ENCODE results near the gene TUT4.

Gene TUT4

GRCh38 chr1:52549267-52549666 lies 3.6 kb downstream of the TUT4 start:
- no peak overlapping the region; the same call in 1 of the 2 replicates for H3K4me2 ChIP-seq (ENCODE audit: low read length)

GRCh38 chr1:52546852-52547251 lies 6.0 kb downstream of the TUT4 start:
- Histone ChIP-seq H3K9me2 (ENCODE audit: low read depth, low read length) (no peaks in the 10 kb centered on the region), H3K9ac (ENCODE audit: low read length) (no peak overlapping the region), H3K27me3 (ENCODE audit: insufficient read depth, low read length) (no peaks in the 10 kb centered on the region), H4K20me1 (ENCODE audit: insufficient read depth, low read length) (no peaks in the 10 kb centered on the region), H3K4me3 (ENCODE audit: low read depth, low read length, poor library complexity, severe bottlenecking) (no peak overlapping the region), H2AFZ (ENCODE audit: low read length) (no peak overlapping the region), H3K4me1 (ENCODE audit: insufficient read depth, low read length, severe bottlenecking) (peaks cover 26% of the 10 kb centered on the region), H3K9me3 (ENCODE audit: low read length) (peaks cover 26% of the 10 kb centered on the region), H3K36me3 (ENCODE audit: insufficient read depth, low read length) (peaks cover 26% of the 10 kb centered on the region), H3K4me2 (ENCODE audit: low read length) (no peak overlapping the region), H3K27ac (ENCODE audit: low read depth, low read length, poor library complexity, severe bottlenecking) (no peak overlapping the region), H3K79me2 (ENCODE audit: insufficient read depth, low read length) (peaks cover 96% of the 10 kb centered on the region), H3F3A (ENCODE audit: insufficient read depth, low read length) (no peaks in the 10 kb centered on the region)
- no peak for TF ChIP-seq EZH2 (IDR thresholded peaks at IDR 0.05; ENCODE audit: borderline replicate concordance, low read length)
- TF ChIP-seq, protein P1, sequence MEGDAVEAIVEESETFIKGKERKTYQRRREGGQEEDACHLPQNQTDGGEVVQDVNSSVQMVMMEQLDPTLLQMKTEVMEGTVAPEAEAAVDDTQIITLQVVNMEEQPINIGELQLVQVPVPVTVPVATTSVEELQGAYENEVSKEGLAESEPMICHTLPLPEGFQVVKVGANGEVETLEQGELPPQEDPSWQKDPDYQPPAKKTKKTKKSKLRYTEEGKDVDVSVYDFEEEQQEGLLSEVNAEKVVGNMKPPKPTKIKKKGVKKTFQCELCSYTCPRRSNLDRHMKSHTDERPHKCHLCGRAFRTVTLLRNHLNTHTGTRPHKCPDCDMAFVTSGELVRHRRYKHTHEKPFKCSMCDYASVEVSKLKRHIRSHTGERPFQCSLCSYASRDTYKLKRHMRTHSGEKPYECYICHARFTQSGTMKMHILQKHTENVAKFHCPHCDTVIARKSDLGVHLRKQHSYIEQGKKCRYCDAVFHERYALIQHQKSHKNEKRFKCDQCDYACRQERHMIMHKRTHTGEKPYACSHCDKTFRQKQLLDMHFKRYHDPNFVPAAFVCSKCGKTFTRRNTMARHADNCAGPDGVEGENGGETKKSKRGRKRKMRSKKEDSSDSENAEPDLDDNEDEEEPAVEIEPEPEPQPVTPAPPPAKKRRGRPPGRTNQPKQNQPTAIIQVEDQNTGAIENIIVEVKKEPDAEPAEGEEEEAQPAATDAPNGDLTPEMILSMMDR (IDR thresholded peaks at IDR 0.05; ENCODE audit: low read length) = no peak

More at GRCh38 chr1:52549267-52549666, 3.6 kb downstream of the TUT4 start:
- peaks cover 78% of the 10 kb centered on the region for H3K79me2 ChIP-seq (ENCODE audit: insufficient read depth, low read length)
- no peaks in the 10 kb centered on the region for H4K20me1 ChIP-seq (ENCODE audit: insufficient read depth, low read length)
- no peak for TF ChIP-seq EZH2 (IDR thresholded peaks at IDR 0.05; ENCODE audit: borderline replicate concordance, low read length)
- TF ChIP-seq, protein P1 (IDR thresholded peaks at IDR 0.05; ENCODE audit: low read length) = no peak
- H3K36me3 ChIP-seq (ENCODE audit: insufficient read depth, low read length) = peaks cover 21% of the 10 kb centered on the region
- H3K9ac ChIP-seq (ENCODE audit: low read length) = no peak overlapping the region
- H3K4me1 ChIP-seq (ENCODE audit: insufficient read depth, low read length, severe bottlenecking) = peaks cover 34% of the 10 kb centered on the region
- no peak overlapping the region for H3K27ac ChIP-seq (ENCODE audit: low read depth, low read length, poor library complexity, severe bottlenecking)
- H2AFZ ChIP-seq (ENCODE audit: low read length) = no peak overlapping the region
- no peaks in the 10 kb centered on the region for H3K9me2 ChIP-seq (ENCODE audit: low read depth, low read length)
- peaks cover 21% of the 10 kb centered on the region; the same call in 1 of the 2 replicates for H3K9me3 ChIP-seq (ENCODE audit: low read length)
- no peak overlapping the region for H3K4me3 ChIP-seq (ENCODE audit: low read depth, low read length, poor library complexity, severe bottlenecking)
- no peaks in the 10 kb centered on the region for H3K27me3 ChIP-seq (ENCODE audit: insufficient read depth, low read length)
- 0 out of 2 replicates have a peak, but pooled peaks cover 3% of the 10 kb centered on the region for H3F3A ChIP-seq (ENCODE audit: insufficient read depth, low read length)

DNA sequence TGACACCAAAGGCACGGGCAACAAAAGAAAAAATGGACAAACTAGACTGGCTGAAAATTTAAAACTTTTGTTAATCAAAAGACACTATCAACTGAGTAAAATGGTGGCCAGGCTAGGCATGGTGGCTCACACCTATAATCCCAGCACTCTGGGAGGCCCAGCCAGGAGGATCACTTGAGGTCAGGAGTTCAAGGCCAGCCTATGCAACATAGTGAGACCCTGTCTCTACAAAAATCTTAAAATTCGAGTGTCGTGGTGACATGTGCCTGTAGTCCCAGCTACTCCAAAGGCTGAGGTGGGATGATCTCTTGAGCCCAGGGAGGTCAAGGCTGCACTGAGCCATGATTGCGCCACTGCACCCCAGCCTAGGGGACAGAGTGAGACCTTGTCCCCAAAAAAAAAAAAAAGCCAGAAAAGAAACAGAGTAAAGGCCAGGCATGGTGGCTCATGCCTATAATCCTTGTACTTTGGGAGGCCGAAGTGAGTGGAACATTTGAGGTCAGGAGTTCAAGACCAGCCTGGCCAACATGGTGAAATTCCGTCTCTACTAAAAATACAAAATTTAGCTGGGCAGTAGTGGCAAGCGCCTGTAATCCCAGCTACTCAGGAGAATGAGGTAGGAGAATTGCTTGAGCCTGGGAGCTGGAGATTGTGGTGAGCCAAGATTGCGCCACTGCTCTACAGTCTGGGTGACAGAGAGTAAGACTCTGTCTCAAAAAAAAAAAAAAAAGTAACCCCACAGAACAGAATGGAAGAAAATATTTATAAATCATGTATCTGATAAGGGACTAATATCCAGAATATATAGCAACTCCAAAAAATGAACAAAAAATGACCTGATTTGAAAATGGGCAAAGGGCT lies 8.0 kb downstream of the TUT4 start:
- Histone ChIP-seq H3F3A (ENCODE audit: insufficient read depth, low read length) (no peaks in the 10 kb centered on the region), H3K9me2 (ENCODE audit: low read depth, low read length) (no peaks in the 10 kb centered on the region), H3K4me3 (ENCODE audit: low read depth, low read length, poor library complexity, severe bottlenecking) (no peak overlapping the region), H3K4me2 (ENCODE audit: low read length) (no peak overlapping the region), H3K36me3 (ENCODE audit: insufficient read depth, low read length) (peaks cover 27% of the 10 kb centered on the region), H3K27me3 (ENCODE audit: insufficient read depth, low read length) (no peaks in the 10 kb centered on the region), H3K9me3 (ENCODE audit: low read length) (peaks cover 29% of the 10 kb centered on the region), H2AFZ (ENCODE audit: low read length) (no peak overlapping the region), H3K9ac (ENCODE audit: low read length) (no peak overlapping the region), H3K27ac (ENCODE audit: low read depth, low read length, poor library complexity, severe bottlenecking) (no peak overlapping the region), H4K20me1 (ENCODE audit: insufficient read depth, low read length) (no peaks in the 10 kb centered on the region), H3K79me2 (ENCODE audit: insufficient read depth, low read length) (peaks cover 93% of the 10 kb centered on the region), H3K4me1 (ENCODE audit: insufficient read depth, low read length, severe bottlenecking) (peaks cover 8% of the 10 kb centered on the region)
- TF ChIP-seq, protein P1 (IDR thresholded peaks at IDR 0.05; ENCODE audit: low read length) = no peak
- no peak for TF ChIP-seq EZH2 (IDR thresholded peaks at IDR 0.05; ENCODE audit: borderline replicate concordance, low read length)
